NCI-H1092 treated with DMSO at 0.1 percent for 48 hours (cell line): Measurements from ENCODE around the gene CPA5.

Experiments
- DNase-seq: peaks from one replicate; lab custom pipeline; 2025; lab: John Stamatoyannopoulos, UW

CPA5 gene

DNA sequence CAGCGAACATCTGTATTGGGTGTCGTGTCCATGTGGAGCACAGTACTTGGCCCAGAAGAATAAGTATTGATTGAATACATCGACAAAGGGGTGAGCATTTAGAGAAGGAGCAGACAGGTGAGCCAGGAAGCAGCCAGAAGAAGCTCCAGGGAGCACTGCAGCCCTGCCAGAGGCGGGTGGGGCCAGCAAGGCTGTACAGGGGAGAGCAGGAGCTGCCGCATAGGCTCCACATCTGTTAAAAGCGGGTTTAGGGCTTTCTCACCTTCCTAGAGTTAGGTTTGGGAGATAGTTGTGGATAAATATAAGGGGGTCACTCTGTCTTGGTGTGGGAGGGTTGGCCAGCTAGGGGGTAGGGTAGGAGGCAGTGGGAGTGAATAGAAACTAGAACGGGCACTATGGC lies 34.4 kb downstream of the CPA5 start:
- DNase-seq: no peak

DNA sequence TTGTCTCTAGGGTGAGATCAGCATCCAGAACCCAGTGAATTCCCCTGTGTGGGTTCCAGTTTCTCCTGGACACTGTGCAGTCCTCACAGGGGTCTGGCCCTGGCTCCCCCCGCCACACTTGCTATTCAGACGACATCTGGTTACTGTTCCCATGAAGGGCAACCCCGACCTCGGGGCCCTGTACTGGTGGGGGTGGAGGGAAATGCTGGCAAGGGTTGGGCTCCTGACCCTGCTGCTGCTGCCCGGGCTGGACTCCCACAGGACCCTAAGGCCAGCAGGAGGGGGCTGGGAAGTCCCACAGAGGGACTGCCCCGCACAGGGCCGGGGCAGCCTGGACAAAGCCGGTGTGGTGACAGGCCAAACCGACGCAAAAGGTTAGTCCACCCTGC lies 34.9 kb downstream of the CPA5 start:
- DNase-seq: no peak

- peak; percentile 69 for DNase-seq
These were observed 35.6 kb downstream of the CPA5 start, which contains the start of gene CPA1 for GRCh38 chr7:130379921-130380860. TSS of gene CPA1 (plus strand) at chr7:130380494. CDS start at chr7:130380521, 27 bp downstream.

GRCh38 chr7:130380861-130381455 lies 36.3 kb downstream of the CPA5 start:
- no peak for DNase-seq

DNA sequence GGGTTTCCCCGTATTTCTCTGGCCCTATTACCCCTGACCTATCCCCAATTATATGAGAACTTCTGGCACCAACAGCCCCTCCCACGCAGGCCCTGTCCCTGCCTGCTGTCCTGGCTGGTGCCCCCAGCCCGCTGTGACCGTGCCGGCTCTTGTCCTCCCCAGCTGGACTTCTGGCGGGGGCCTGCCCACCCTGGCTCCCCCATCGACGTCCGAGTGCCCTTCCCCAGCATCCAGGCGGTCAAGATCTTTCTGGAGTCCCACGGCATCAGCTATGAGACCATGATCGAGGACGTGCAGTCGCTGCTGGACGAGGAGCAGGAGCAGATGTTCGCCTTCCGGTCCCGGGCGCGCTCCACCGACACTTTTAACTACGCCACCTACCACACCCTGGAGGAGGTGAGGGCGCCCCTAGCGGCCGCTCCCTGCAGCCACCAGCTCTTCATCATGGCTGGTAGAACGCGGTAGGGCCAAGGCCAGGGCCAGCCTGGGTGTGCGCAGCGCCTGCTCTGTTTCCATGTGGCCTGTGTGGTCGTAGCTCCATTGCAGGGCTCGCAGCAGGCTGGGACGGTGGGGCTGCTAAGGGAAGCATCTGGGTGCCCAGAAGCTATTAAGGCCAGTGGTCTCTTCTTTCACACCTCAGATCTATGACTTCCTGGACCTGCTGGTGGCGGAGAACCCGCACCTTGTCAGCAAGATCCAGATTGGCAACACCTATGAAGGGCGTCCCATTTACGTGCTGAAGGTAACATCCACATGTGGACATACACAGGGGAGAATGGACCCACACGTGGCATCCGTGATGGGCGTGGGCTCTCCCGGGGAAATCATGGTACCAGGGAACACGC lies 37.1 kb downstream of the CPA5 start:
- DNase-seq: no peak

DNA sequence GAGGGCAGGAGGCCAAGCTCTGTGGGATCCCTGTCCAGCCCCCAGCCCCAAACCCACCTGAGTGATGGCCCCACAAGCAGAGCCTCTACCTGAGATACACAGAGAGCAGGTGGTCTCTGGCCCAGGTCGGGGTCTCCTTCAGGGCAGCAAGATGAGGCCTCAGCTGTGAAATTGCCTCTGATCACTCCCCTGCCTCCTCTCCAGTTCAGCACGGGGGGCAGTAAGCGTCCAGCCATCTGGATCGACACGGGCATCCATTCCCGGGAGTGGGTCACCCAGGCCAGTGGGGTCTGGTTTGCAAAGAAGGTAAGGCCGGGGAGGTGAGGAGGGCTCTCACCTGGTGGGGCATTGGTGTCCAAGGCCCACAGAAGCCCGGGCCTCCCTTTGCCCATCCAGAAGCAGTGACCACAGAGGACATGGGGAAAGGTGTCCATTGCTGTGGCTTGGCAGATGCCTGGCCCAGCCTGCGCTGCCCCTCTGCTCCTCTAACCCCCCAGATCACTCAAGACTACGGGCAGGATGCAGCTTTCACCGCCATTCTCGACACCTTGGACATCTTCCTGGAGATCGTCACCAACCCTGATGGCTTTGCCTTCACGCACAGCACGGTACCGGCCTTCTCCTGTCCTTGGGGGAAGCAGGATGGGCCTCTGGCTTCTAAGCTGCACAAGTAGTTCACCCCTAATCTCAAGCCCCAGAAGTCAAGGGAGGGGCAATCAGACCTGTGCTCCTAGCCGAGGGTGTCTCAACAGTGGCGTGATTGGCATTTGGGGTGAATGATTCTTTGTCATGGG lies 38.8 kb downstream of the CPA5 start:
- no peak for DNase-seq

- DNase-seq: no peak
These were observed 39.8 kb downstream of the CPA5 start for GRCh38 chr7:130384371-130384801.

DNA sequence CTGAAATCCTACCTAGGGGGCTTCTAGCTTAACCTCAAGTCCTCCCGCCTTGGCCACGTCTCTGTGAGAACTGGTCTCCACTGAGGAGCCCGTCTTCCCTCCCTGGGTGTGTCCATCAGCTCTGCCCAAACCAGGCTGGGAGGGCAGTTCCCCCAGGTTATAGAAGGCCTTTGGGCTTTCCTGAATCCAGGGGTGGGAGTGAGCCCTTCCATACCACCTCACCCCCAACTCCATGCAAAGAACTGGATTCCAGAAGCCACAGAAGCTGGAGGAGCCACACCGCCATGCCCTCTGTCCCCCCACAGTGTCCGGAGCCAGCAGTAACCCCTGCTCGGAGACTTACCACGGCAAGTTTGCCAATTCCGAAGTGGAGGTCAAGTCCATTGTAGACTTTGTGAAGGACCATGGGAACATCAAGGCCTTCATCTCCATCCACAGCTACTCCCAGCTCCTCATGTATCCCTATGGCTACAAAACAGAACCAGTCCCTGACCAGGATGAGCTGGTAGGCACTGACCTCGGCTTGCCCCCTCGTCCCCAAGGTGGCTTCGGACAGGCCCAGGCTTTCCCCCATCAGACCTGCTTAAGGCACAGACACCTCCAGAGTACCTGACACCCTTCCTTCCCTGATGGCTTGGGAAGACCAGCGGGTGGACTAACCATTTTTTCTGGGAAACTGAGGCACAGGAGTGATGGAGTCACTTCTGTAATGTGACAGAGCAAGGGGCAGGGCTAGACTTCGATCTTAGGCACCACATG lies 40.4 kb downstream of the CPA5 start:
- no peak for DNase-seq

DNA sequence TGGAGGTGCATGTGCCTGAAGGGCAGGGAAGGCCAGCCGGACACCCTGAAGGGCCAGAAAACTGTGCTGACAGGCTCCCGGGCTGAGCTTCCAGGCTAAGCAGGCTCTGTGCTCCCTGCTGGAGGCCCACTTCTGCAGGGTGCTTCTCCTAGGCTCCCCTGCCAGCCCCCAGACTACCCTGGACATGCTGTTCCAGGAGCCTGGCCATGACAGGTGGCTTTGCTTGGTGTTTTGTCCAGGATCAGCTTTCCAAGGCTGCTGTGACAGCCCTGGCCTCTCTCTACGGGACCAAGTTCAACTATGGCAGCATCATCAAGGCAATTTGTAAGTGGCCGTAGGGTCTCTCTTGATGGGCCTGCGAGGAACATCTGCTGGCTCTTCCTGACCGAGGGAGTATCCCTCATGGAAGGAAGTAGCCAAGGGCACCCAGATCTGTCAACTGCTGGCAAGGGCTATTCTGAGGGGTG lies 41.0 kb downstream of the CPA5 start:
- no peak for DNase-seq

- no peak for DNase-seq
These were observed 42.3 kb downstream of the CPA5 start for GRCh38 chr7:130386876-130387275.

DNA sequence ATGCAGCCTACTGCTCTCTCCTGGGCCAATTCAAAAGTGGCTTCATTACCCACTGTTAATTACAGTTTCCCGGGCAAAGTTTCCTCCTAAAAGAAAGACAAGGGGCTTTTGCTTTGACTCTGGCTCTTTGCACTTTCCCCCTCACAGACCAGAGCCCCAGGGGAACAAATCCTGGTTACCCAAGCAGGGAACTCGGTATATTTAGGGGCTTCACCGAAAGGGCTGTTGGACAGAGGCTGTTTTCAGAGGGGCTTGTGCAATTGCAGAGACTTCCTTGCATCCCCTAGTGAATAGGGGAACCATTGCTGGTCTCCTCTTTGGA lies 42.7 kb downstream of the CPA5 start:
- no peak for DNase-seq

DNA sequence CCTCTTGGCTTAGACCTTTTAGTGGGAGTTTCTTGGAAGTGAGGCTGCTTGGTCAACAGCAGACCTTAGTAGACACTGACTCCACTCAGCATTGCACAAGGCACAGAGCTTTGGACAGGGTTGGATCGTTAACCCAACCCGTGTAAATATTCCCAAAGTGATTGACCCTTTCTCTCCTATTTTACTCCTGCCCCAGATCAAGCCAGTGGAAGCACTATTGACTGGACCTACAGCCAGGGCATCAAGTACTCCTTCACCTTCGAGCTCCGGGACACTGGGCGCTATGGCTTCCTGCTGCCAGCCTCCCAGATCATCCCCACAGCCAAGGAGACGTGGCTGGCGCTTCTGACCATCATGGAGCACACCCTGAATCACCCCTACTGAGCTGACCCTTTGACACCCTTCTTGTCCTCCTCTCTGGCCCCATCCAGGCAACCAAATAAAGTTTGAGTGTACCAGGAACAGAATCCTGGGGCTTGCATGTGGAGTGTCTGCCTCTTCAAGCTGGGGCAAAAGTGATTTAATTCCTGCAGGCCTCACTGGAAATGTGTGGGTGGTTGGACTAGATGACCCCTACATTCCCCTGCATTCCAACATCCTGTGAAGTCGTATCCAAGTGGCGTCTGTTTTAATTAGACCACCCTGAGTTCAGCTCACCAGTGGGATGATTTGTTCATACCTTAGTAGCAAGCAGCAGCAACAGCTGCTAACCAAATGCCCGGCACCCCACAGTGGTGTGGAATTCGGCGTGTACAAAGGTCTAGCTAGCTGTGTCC lies 43.2 kb downstream of the CPA5 start:
- no peak for DNase-seq

DNA sequence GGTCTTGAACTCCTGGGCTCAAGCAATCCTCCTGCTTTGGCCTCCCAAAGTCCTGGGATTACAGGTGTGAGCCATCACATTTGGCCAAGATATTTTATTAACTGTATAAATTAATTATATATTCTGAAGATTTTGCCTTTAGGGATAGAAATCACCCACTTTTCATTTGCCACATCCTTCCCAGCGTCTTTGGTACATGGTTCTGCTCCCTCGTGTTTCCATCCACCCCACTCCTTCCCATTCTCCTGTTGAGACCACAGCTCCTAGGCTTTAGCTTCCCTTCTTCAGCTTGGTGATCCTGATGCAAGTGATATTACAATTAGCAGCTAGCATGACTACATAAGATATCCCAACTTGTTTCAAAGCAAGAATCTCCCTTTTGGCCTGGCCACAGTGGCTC lies 44.1 kb downstream of the CPA5 start:
- DNase-seq: no peak

DNA sequence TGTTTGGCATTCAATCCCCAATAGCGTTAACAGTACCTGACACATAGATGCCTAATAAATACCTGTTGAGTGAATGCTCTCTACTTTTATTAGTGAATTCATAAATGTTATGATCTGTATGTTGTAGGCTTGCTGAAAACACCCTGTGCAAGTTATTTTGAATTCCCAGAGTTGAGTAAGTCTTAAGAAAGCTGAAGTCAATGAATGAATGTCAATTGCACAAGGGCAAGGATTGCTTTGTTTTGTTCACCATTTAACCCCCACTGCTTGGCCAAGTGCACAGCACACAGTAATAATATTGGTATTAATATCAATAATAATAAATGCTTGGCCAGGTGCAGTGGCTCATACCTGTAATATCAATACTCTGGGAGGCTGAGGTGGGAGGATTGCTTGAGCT lies 45.9 kb downstream of the CPA5 start:
- DNase-seq: no peak

- DNase-seq: no peak
These were observed 48.5 kb downstream of the CPA5 start for GRCh38 chr7:130393101-130393561.

- no peak for DNase-seq
These were observed 49.3 kb downstream of the CPA5 start for GRCh38 chr7:130393841-130394411.

DNA sequence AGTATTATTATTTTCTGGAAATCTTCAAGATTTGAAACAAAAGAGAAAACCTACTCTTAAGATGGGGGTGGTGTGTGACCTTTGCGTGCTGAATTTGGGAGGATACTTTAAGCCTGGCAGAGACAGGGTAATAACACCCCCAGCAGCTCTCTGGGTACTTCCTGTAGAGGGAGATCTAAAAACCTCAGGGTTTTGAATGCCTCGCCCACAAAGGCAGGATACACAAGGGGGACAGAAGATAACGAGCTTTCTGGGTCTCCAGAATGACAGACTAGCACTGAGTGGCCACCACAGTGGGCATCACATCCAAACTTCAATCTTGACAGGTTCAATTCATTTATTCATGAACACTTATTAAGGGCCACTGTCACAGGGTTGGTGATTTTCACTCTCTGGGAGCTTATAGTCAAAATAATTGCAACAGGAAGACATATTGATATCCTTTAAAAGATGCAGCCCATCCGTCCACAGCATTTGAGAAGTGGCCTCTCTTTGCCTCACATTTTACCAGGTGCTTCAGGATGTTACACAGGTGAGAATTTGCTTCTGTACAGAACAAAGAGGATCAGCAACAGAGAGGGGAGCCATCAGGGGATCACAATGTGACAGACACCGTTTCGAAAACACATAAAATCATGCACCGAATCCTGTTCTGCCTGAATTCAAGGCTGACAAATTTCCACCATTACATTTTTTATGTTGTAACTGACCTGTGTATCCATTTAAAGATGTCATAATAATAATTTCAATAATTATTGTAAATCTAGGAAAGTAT lies 50.0 kb downstream of the CPA5 start:
- DNase-seq: no peak

DNA sequence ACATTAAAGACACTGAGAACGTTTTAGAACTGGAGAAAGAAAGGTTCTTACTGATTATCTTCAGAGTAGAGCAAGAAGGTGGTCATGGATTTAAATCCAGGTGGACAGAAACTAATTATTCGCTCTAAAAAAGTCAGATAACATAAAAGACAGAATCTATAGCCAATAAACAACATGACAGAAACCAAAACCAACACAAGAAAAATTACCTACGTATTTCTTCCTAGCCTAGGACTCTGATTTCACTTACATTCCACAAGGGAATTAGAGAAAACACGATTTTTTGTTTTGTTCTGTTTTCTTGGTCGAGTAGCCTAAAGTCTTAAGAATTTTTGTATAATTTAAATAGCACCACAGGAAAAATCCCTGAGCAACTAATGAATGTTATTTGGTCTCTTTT lies 50.8 kb downstream of the CPA5 start:
- no peak for DNase-seq

- DNase-seq: no peak
These were observed 51.5 kb downstream of the CPA5 start for GRCh38 chr7:130396109-130396508.
